WTC11 (cell line): ENCODE measurements around the gene ACYP2. TPM values are rescaled to one million over a fixed set of nuclear protein-coding genes. Genes with fewer than 3 reads are reported as not detected.

ENCODE experiments used
- ATAC-seq: fragments of 200-7000 bp; cut with Tn5 transposase; 2 replicates; pipeline ENCODE4 v1.10.0; 2021; ENCODE audit warnings: mild to moderate bottlenecking, moderate library complexity
- CTCF ChIA-PET: fragments of 300-600 bp; sonication (Branson Sonifier 250); formaldehyde crosslinking; loops from one replicate; lab custom pipeline; 2021; ENCODE audit warnings: antibody characterized with exemption; lab: Charles Lee
- POLR2A ChIA-PET: fragments of 350-600 bp; sonication (Branson Sonifier 250); formaldehyde crosslinking; loops from one replicate; lab custom pipeline; 2021; ENCODE audit warnings: antibody characterized with exemption; lab: Charles Lee
- DNase-seq: peaks from one replicate; pipeline ENCODE4 v3.0.0; 2021; ENCODE audit warnings: low spot score
- H3K27ac Mint-ChIP-seq: 2 replicates; pipeline ENCODE4 v1.8.0; 2021; ENCODE audit warnings: mixed read lengths
- H3K27me3 Mint-ChIP-seq: 2 replicates; pipeline ENCODE4 v1.8.0; 2021; ENCODE audit warnings: low read depth, mild to moderate bottlenecking, moderate library complexity, mixed read lengths
- H3K36me3 Mint-ChIP-seq: 2 replicates; pipeline ENCODE4 v1.8.0; 2021; ENCODE audit warnings: mixed read lengths
- H3K4me1 Mint-ChIP-seq: 2 replicates; pipeline ENCODE4 v1.8.0; 2022; ENCODE audit warnings: mixed read lengths
- H3K4me3 Mint-ChIP-seq: 2 replicates; pipeline ENCODE4 v1.8.0; 2021; ENCODE audit warnings: mild to moderate bottlenecking, moderate library complexity, mixed read lengths
- H3K9me3 Mint-ChIP-seq: 2 replicates; pipeline ENCODE4 v1.8.0; 2021; ENCODE audit warnings: mixed read lengths
- E2F1 ChIP-seq: sonication (generic); formaldehyde crosslinking; IDR thresholded peaks from 2 replicates; pipeline ENCODE4 v1.8.0; 2022; ENCODE audit warnings: mild to moderate bottlenecking, missing genetic modification reagents
- E2F5 ChIP-seq: sonication (generic); formaldehyde crosslinking; IDR thresholded peaks from 2 replicates; pipeline ENCODE4 v1.8.1; 2022; ENCODE audit warnings: mild to moderate bottlenecking, moderate library complexity, missing genetic modification reagents
- ELF4 ChIP-seq: sonication (generic); formaldehyde crosslinking; IDR thresholded peaks from 2 replicates; pipeline ENCODE4 v1.8.1; 2022; ENCODE audit warnings: low read depth, mild to moderate bottlenecking, moderate library complexity, missing genetic modification reagents
- EMX1 ChIP-seq: fragments of 250-450 bp; sonication (Bioruptor Pico); IDR thresholded peaks from 2 replicates; pipeline ENCODE4 v1.8.0; 2021; ENCODE audit warnings: mild to moderate bottlenecking
- ERG ChIP-seq: fragments of 250-450 bp; sonication (Bioruptor Pico); IDR thresholded peaks from 2 replicates; pipeline ENCODE4 v1.8.0; 2021; ENCODE audit warnings: mild to moderate bottlenecking
- ETV6 ChIP-seq: sonication (generic); formaldehyde crosslinking; IDR thresholded peaks from 2 replicates; pipeline ENCODE4 v1.8.1; 2022; ENCODE audit warnings: mild to moderate bottlenecking, missing genetic modification reagents
- GABPB1 ChIP-seq: sonication (generic); formaldehyde crosslinking; IDR thresholded peaks from 2 replicates; pipeline ENCODE4 v1.8.1; 2023; ENCODE audit warnings: mild to moderate bottlenecking, missing genetic modification reagents
- GRHL2 ChIP-seq: fragments of 250-450 bp; sonication (Bioruptor Pico); IDR thresholded peaks from 2 replicates; pipeline ENCODE4 v1.8.0; 2022; ENCODE audit warnings: mild to moderate bottlenecking, moderate library complexity; ENCODE audit not compliant: insufficient replicate concordance, severe bottlenecking
- HMGXB4 ChIP-seq: sonication (generic); formaldehyde crosslinking; IDR thresholded peaks from 2 replicates; pipeline ENCODE4 v1.8.1; 2023; ENCODE audit warnings: mild to moderate bottlenecking, moderate library complexity, missing genetic modification reagents
- IRF1 ChIP-seq: sonication (generic); formaldehyde crosslinking; IDR thresholded peaks from 2 replicates; pipeline ENCODE4 v1.8.0; 2023; ENCODE audit warnings: missing genetic modification reagents
- NR2C2 ChIP-seq: sonication (generic); formaldehyde crosslinking; IDR thresholded peaks from 2 replicates; pipeline ENCODE4 v1.8.0; 2022; ENCODE audit warnings: mild to moderate bottlenecking, missing genetic modification reagents
- SMAD4 ChIP-seq: sonication (generic); formaldehyde crosslinking; IDR thresholded peaks from 2 replicates; pipeline ENCODE4 v1.8.0; 2022; ENCODE audit warnings: mild to moderate bottlenecking, missing genetic modification reagents
- ZNF121 ChIP-seq: sonication (generic); formaldehyde crosslinking; IDR thresholded peaks from 2 replicates; pipeline ENCODE4 v1.8.0; 2023; ENCODE audit warnings: missing genetic modification reagents
- ZNF138 ChIP-seq: sonication (generic); formaldehyde crosslinking; conservative IDR thresholded peaks from 2 replicates; pipeline ENCODE4 v1.8.1; 2022; ENCODE audit warnings: mild to moderate bottlenecking, moderate library complexity, missing genetic modification reagents
- ZNF263 ChIP-seq: sonication (generic); formaldehyde crosslinking; IDR thresholded peaks from 2 replicates; pipeline ENCODE4 v1.8.1; 2022; ENCODE audit warnings: low read depth, mild to moderate bottlenecking, moderate library complexity, missing genetic modification reagents
- ZNF317 ChIP-seq: sonication (generic); formaldehyde crosslinking; IDR thresholded peaks from 2 replicates; pipeline ENCODE4 v1.8.1; 2023; ENCODE audit warnings: low read depth, mild to moderate bottlenecking, moderate library complexity, missing genetic modification reagents, borderline replicate concordance
- ZNF416 ChIP-seq: fragments of 250-450 bp; sonication (Bioruptor Pico); IDR thresholded peaks from 2 replicates; pipeline ENCODE4 v1.9.0; 2021; ENCODE audit warnings: mild to moderate bottlenecking, inconsistent platforms
- ZNF423 ChIP-seq: fragments of 250-450 bp; sonication (Bioruptor Pico); IDR thresholded peaks from 2 replicates; pipeline ENCODE4 v2.1.2; 2022; ENCODE audit warnings: mild to moderate bottlenecking, moderate library complexity
- ZNF425 ChIP-seq: fragments of 250-450 bp; sonication (Bioruptor Pico); conservative IDR thresholded peaks from 2 replicates; pipeline ENCODE4 v1.9.0; 2021; ENCODE audit warnings: mild to moderate bottlenecking
- ZSCAN18 ChIP-seq: fragments of 250-450 bp; sonication (Bioruptor Pico); IDR thresholded peaks from 2 replicates; pipeline ENCODE4 v2.1.2; 2022; ENCODE audit warnings: mild to moderate bottlenecking, moderate library complexity
- total RNA-seq: library from RNA; stranded (reverse); gene quantifications from 3 replicates; pipeline ENCODE4 v1.2.3, GENCODE V29; 2021

ACYP2 gene
- total RNA-seq, 1 experiment from 2014 or later = 4.4 TPM

- Mint-ChIP-seq H3K4me1 (no peaks in the 10 kb centered on the region), H3K27me3 (no peaks in the 10 kb centered on the region; the same call in 1 of the 2 replicates), H3K27ac (no peak overlapping the region), H3K4me3 (no peak overlapping the region), H3K9me3 (peaks cover 1% of the 10 kb centered on the region), H3K36me3 (no peaks in the 10 kb centered on the region)
- TF ChIP-seq IRF1 (CRISPR knock-in tag) (no peak), HMGXB4 (CRISPR knock-in tag) (no peak), ETV6 (CRISPR knock-in tag) (no peak), ZNF121 (CRISPR knock-in tag) (no peak), EMX1 (CRISPR knock-in tag) (no peak), E2F5 (CRISPR knock-in tag) (no peak), GRHL2 (CRISPR knock-in tag) (no peak), ZNF423 (CRISPR knock-in tag) (no peak), ZNF138 (CRISPR knock-in tag) (no peak), E2F1 (CRISPR knock-in tag) (no peak), ZNF317 (CRISPR knock-in tag) (no peak), ZSCAN18 (no peak), NR2C2 (CRISPR knock-in tag) (no peak), GABPB1 (CRISPR knock-in tag) (no peak), ELF4 (CRISPR knock-in tag) (no peak)
- ChIA-PET POLR2A (no interaction called here), CTCF (no interaction called here)
- ATAC-seq (no peak), DNase-seq (no peak)
Observed at GRCh38 chr2:54310961-54311360, 195.5 kb downstream of the ACYP2 start.

- ChIA-PET CTCF (no interaction called here), POLR2A (no interaction called here)
- ATAC-seq (peak; percentile 65), DNase-seq (no peak)
- TF ChIP-seq ZNF416 (CRISPR knock-in tag) (no peak), ERG (CRISPR knock-in tag) (no peak), ZNF425 (CRISPR knock-in tag) (no peak), SMAD4 (CRISPR knock-in tag) (no peak), ZNF263 (CRISPR knock-in tag) (no peak), ZNF138 (CRISPR knock-in tag) (no peak)
- Mint-ChIP-seq H3K4me1 (peaks cover 3% of the 10 kb centered on the region; the same call in 1 of the 2 replicates), H3K4me3 (no peak overlapping the region), H3K36me3 (no peaks in the 10 kb centered on the region), H3K9me3 (peaks cover 6% of the 10 kb centered on the region), H3K27me3 (no peaks in the 10 kb centered on the region; the same call in 1 of the 2 replicates), H3K27ac (no peak overlapping the region)
Observed at GRCh38 chr2:54313147-54313546, 197.7 kb downstream of the ACYP2 start.
